ENCODE data around the gene DPP9.

GRCh38 chr19:4707956-4708650 lies 15.5 kb downstream of the DPP9 start:
- TF ChIP-seq SPI1 (IDR thresholded peaks at IDR 0.05; ENCODE audit: borderline replicate concordance, low read depth) (no peak), CTCF (IDR thresholded peaks at IDR 0.05; ENCODE audit: insufficient read depth, low read length) (no peak), POLR2AphosphoS5 (IDR thresholded peaks at IDR 0.05; ENCODE audit: low read depth) (no peak)

Measured in HL-60 (cell line).